Measurements from ENCODE around the gene FARP1.

- TF ChIP-seq CTCF (IDR thresholded peaks at IDR 0.05) = no peak
- TF ChIP-seq POLR2AphosphoS5 (IDR thresholded peaks at IDR 0.05; ENCODE audit: insufficient read depth in 1 of 2, low read depth in 1 of 2) = no peak
- TF ChIP-seq POLR2A (IDR thresholded peaks at IDR 0.05) = no peak
Observed at GRCh38 chr13:98094678-98095266, 48.1 kb upstream of the FARP1 start.
